Endothelial cell of umbilical vein (primary cell): ENCODE results near the gene CEACAM16.

ENCODE experiments used
- EZH2 ChIP-seq: IDR thresholded peaks from 2 replicates; pipeline ENCODE4 v1.6.1; 2012; ENCODE audit warnings: borderline replicate concordance, low read depth, mild to moderate bottlenecking, moderate library complexity, low read length, inconsistent platforms; ENCODE audit not compliant: severe bottlenecking
- MAX ChIP-seq: IDR thresholded peaks from 2 replicates; pipeline ENCODE4 v1.6.1; 2011; ENCODE audit not compliant: insufficient read depth, insufficient read length
- POLR2A ChIP-seq: IDR thresholded peaks from 2 replicates; pipeline ENCODE4 v1.6.1; 2012; ENCODE audit warnings: low read depth, mild to moderate bottlenecking, control low read depth, low read length
- TF ChIP-seq, protein P1 (sequence below), 2 donors: IDR thresholded peaks; 1 replicate in 1 of 2; 2 replicates in 1 of 2; pipeline ENCODE4 v1.5.1; 2011; ENCODE audit warnings: low read length in 2 of 2, mild to moderate bottlenecking in 2 of 2, moderate library complexity in 2 of 2, control low read depth in 1 of 2, inconsistent platforms in 1 of 2, low read depth in 1 of 2; ENCODE audit not compliant: insufficient read depth in 1 of 2; ENCODE audit errors: extremely low read depth in 1 of 2

DNA sequence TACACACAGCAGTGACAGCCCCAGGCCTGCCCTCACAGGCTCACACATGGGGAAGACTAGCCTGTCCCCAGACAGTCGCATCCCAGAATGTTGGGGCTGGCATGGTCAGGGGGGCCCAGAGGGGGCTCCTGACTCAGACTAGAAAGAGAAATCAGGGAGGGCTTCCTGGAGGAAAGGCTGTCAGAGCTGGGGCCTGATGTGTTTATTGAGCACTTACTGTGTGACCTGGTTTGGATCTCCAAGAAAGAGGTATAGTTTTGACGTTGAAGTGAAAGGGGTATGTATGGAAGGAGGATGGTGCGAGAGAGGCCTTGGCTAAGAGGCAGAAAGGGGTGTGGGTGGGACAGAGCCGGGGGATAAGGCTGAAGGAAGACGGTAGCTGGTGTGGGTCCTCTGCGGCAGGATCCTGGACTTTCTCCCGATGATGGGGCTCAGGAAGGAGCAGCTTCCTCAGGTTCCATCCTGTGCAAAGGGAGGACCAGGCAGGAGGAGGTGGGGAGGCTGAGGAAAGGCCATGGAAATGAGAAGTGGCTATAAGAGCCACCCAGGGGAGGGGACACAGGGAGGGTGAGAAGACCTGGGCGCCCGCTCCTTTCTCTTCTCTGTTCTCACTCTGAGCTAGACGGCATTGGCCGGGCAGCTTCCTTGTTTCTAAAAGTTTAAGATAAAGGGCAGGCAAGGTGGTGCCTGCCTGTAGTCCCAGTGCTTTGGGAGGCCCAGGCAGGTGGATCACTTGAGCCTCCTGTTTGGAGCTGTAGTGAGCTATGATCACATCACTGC, 33.5 kb downstream of the CEACAM16 start:
- TF ChIP-seq MAX (no peak), EZH2 (no peak), POLR2A (no peak)
- TF ChIP-seq, protein P1, sequence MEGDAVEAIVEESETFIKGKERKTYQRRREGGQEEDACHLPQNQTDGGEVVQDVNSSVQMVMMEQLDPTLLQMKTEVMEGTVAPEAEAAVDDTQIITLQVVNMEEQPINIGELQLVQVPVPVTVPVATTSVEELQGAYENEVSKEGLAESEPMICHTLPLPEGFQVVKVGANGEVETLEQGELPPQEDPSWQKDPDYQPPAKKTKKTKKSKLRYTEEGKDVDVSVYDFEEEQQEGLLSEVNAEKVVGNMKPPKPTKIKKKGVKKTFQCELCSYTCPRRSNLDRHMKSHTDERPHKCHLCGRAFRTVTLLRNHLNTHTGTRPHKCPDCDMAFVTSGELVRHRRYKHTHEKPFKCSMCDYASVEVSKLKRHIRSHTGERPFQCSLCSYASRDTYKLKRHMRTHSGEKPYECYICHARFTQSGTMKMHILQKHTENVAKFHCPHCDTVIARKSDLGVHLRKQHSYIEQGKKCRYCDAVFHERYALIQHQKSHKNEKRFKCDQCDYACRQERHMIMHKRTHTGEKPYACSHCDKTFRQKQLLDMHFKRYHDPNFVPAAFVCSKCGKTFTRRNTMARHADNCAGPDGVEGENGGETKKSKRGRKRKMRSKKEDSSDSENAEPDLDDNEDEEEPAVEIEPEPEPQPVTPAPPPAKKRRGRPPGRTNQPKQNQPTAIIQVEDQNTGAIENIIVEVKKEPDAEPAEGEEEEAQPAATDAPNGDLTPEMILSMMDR (IDR thresholded peaks at IDR 0.05; ENCODE audit: extremely low read depth in 1 of 2, insufficient read depth in 1 of 2, low read depth in 1 of 2, low read length in 2 of 2): no peak
